ENCODE data around the gene RGS18. TPM values are rescaled to one million over a fixed set of nuclear protein-coding genes. Genes with fewer than 3 reads are reported as not detected.

Gene RGS18
- total RNA-seq, 1 experiment from 2014 or later, result not detected

GRCh38 chr1:192175971-192176370, 17.7 kb downstream of the RGS18 start:
- POLR2A ChIA-PET (ENCODE audit: unreplicated experiment), result no interaction called here
- ATAC-seq, result no peak
- no TSS peak for BruUV-seq (replicated peaks)

DNA sequence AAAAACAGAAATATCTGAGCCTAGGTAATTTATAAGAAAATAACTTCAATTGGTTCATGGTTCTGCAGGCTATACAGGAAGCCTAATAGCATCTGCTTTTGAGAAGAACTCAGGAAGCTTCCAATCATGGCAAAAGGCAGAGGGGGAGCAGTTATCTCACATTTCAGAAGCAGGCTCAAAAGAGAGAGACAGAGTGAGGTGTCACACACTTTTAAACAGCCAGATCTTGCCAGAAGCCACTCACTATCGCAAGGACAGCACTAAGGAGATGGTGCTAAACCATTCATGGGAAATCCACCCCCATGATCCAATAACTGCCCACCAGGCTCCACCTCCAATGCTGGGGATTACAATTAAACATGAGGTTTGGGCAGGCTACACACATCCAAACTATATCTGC, 25.5 kb downstream of the RGS18 start:
- no peaks in the 10 kb centered on the region for H3F3A ChIP-seq (ENCODE audit: low read length, unreplicated experiment)
- H3K36me3 ChIP-seq (ENCODE audit: low read depth, low read length), result no peaks in the 10 kb centered on the region
- no peak for TF ChIP-seq EZH2 (IDR thresholded peaks at IDR 0.05; ENCODE audit: low read length, unreplicated experiment)
- TF ChIP-seq EZH2phosphoT487 (IDR thresholded peaks at IDR 0.05; ENCODE audit: borderline replicate concordance, low read length), result no peak
- TF ChIP-seq, protein P1, sequence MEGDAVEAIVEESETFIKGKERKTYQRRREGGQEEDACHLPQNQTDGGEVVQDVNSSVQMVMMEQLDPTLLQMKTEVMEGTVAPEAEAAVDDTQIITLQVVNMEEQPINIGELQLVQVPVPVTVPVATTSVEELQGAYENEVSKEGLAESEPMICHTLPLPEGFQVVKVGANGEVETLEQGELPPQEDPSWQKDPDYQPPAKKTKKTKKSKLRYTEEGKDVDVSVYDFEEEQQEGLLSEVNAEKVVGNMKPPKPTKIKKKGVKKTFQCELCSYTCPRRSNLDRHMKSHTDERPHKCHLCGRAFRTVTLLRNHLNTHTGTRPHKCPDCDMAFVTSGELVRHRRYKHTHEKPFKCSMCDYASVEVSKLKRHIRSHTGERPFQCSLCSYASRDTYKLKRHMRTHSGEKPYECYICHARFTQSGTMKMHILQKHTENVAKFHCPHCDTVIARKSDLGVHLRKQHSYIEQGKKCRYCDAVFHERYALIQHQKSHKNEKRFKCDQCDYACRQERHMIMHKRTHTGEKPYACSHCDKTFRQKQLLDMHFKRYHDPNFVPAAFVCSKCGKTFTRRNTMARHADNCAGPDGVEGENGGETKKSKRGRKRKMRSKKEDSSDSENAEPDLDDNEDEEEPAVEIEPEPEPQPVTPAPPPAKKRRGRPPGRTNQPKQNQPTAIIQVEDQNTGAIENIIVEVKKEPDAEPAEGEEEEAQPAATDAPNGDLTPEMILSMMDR (conservative IDR thresholded peaks at IDR 0.05; ENCODE audit: low read depth, low read length), result no peak
- CTCF ChIA-PET, result no interaction called here
- no peak overlapping the region for H3K27ac ChIP-seq (ENCODE audit: low read length)
- no TSS peak for BruUV-seq (replicated peaks)
- H3K9me3 ChIP-seq (ENCODE audit: low read length), result no peaks in the 10 kb centered on the region
- H2AFZ ChIP-seq (ENCODE audit: low read length), result no peak overlapping the region
- H4K20me1 ChIP-seq (ENCODE audit: low read length), result no peaks in the 10 kb centered on the region
- intact Hi-C loops (cut with micrococcal nuclease), result no loop called here
- ATAC-seq, result no peak
- no peaks in the 10 kb centered on the region for H3K27me3 ChIP-seq (ENCODE audit: low read length)
- POLR2A ChIA-PET (ENCODE audit: unreplicated experiment), result no interaction called here
- H3K4me2 ChIP-seq (ENCODE audit: low read length), result no peak overlapping the region
- H3K9ac ChIP-seq (ENCODE audit: low read length), result no peak overlapping the region
- DNase-seq, result no peak
- H3K4me3 ChIP-seq (ENCODE audit: low read length), result no peak overlapping the region
- no peaks in the 10 kb centered on the region for H3K79me2 ChIP-seq (ENCODE audit: low read length)
- H3K4me1 ChIP-seq (ENCODE audit: insufficient read depth, low read length), result no peaks in the 10 kb centered on the region
- H3K9me2 ChIP-seq (replicated peaks; ENCODE audit: low read length), result no peaks in the 10 kb centered on the region

More at GRCh38 chr1:192175971-192176370, 17.7 kb downstream of the RGS18 start:
- no peak for DNase-seq
- CTCF ChIA-PET, result no interaction called here
- Histone ChIP-seq H3K4me1 (ENCODE audit: insufficient read depth, low read length) (no peaks in the 10 kb centered on the region), H3K9me3 (ENCODE audit: low read length) (no peaks in the 10 kb centered on the region), H3F3A (ENCODE audit: low read length, unreplicated experiment) (no peaks in the 10 kb centered on the region), H3K9ac (ENCODE audit: low read length) (no peak overlapping the region), H3K4me3 (ENCODE audit: low read length) (no peak overlapping the region), H3K27ac (ENCODE audit: low read length) (no peak overlapping the region), H3K79me2 (ENCODE audit: low read length) (no peaks in the 10 kb centered on the region), H4K20me1 (ENCODE audit: low read length) (no peaks in the 10 kb centered on the region), H3K4me2 (ENCODE audit: low read length) (no peak overlapping the region), H3K27me3 (ENCODE audit: low read length) (no peaks in the 10 kb centered on the region), H3K9me2 (replicated peaks; ENCODE audit: low read length) (no peaks in the 10 kb centered on the region), H2AFZ (ENCODE audit: low read length) (no peak overlapping the region), H3K36me3 (ENCODE audit: low read depth, low read length) (no peaks in the 10 kb centered on the region)
- no peak for TF ChIP-seq EZH2 (IDR thresholded peaks at IDR 0.05; ENCODE audit: low read length, unreplicated experiment)
- TF ChIP-seq EZH2phosphoT487 (IDR thresholded peaks at IDR 0.05; ENCODE audit: borderline replicate concordance, low read length), result no peak
- TF ChIP-seq, protein P1 (conservative IDR thresholded peaks at IDR 0.05; ENCODE audit: low read depth, low read length), result no peak
- intact Hi-C loops (cut with micrococcal nuclease), result no loop called here

- no peaks in the 10 kb centered on the region for H3F3A ChIP-seq (ENCODE audit: low read length, unreplicated experiment)
- ChIA-PET CTCF (no interaction called here), POLR2A (ENCODE audit: unreplicated experiment) (no interaction called here)
- H3K27me3 ChIP-seq (ENCODE audit: low read length), result no peaks in the 10 kb centered on the region
- H4K20me1 ChIP-seq (ENCODE audit: low read length), result no peaks in the 10 kb centered on the region
- H2AFZ ChIP-seq (ENCODE audit: low read length), result no peak overlapping the region
- no TSS peak for BruUV-seq (replicated peaks)
- H3K36me3 ChIP-seq (ENCODE audit: low read depth, low read length), result no peaks in the 10 kb centered on the region
- H3K9me3 ChIP-seq (ENCODE audit: low read length), result no peaks in the 10 kb centered on the region
- TF ChIP-seq, protein P1 (conservative IDR thresholded peaks at IDR 0.05; ENCODE audit: low read depth, low read length), result no peak
- TF ChIP-seq EZH2 (IDR thresholded peaks at IDR 0.05; ENCODE audit: low read length, unreplicated experiment), result no peak
- TF ChIP-seq EZH2phosphoT487 (IDR thresholded peaks at IDR 0.05; ENCODE audit: borderline replicate concordance, low read length), result no peak
- no peak overlapping the region for H3K9ac ChIP-seq (ENCODE audit: low read length)
- ATAC-seq, result no peak
- H3K9me2 ChIP-seq (replicated peaks; ENCODE audit: low read length), result no peaks in the 10 kb centered on the region
- no peak overlapping the region for H3K4me3 ChIP-seq (ENCODE audit: low read length)
- no peak for DNase-seq
- H3K79me2 ChIP-seq (ENCODE audit: low read length), result no peaks in the 10 kb centered on the region
- H3K4me1 ChIP-seq (ENCODE audit: insufficient read depth, low read length), result no peaks in the 10 kb centered on the region
- no peak overlapping the region for H3K4me2 ChIP-seq (ENCODE audit: low read length)
- no peak overlapping the region for H3K27ac ChIP-seq (ENCODE audit: low read length)
- intact Hi-C loops (cut with micrococcal nuclease), result no loop called here
Observed at GRCh38 chr1:192186197-192186596, 27.9 kb downstream of the RGS18 start.

Data from PC-3 (cell line).